Mucosa of descending colon (tissue), 3 donors: Measurements from ENCODE around the gene C6orf62. TPM values are rescaled to one million over a fixed set of nuclear protein-coding genes. Genes with fewer than 3 reads are reported as not detected.
"Not testable (repeated sequence)": the region's sequence is repeated elsewhere in the genome, so short reads cannot be mapped to it uniquely, and the experiment has no call there.

Experiments
- ATAC-seq: fragments of 200-7000 bp; cut with Tn5 transposase; one replicate; pipeline ENCODE4 v1.9.1; 2020; ENCODE audit warnings: mild to moderate bottlenecking, moderate library complexity
- DNase-seq, 3 donors: peaks; one replicate each; pipeline ENCODE4 v3.0.0-alpha.2; 2020
- H3K36me3 ChIP-seq: fragments of 200-600 bp; one replicate; pipeline ENCODE4 v1.8.0; 2021; ENCODE audit warnings: low read depth, mild to moderate bottlenecking
- H3K4me1 ChIP-seq: fragments of 200-600 bp; one replicate; pipeline ENCODE4 v1.8.0; 2021; ENCODE audit warnings: low read depth, mild to moderate bottlenecking
- H3K4me3 ChIP-seq: fragments of 200-600 bp; one replicate; pipeline ENCODE4 v1.8.0; 2021; ENCODE audit warnings: mild to moderate bottlenecking
- H3K9me3 ChIP-seq: fragments of 200-600 bp; one replicate; pipeline ENCODE4 v1.8.0; 2021; ENCODE audit warnings: mild to moderate bottlenecking
- CTCF ChIP-seq: fragments of 200-600 bp; IDR thresholded peaks from one replicate; pipeline ENCODE4 v1.8.0; 2022; ENCODE audit warnings: antibody characterized with exemption, mild to moderate bottlenecking
- intact Hi-C, 2 donors: fragments of 100-400 bp; cut with DNase I in 1 of 2; cut with micrococcal nuclease in 1 of 2; formaldehyde crosslinking; loops; one replicate each; pipeline versions ENCODE4 v1.11.0 to v1.11.1; 2022; cut with DNase I, micrococcal nuclease
- total RNA-seq, 3 donors: library from RNA; stranded (reverse); fragmentation: NEBNext Ultra II Directional in 2 of 3; extraction: Animal tissue kit (Norgen Biotek cat#: 25700) in 2 of 3; gene quantifications; one replicate each; pipeline versions ENCODE4 v1.2.1 to v1.2.4, GENCODE V29; 2021 to 2023
- donor health status: DM: no; HTN: no; CAD: no; lungs with moderate emphysema.
- donor health status: DM: no; HTN: no; CAD: no.
- donor health status: DM: no; HTN: yes; CAD: no.

The C6orf62 gene
- total RNA-seq, 3 donors from 2014 or later: 70.3 to 85.1 (median 85.1) TPM

- DNase-seq (peak in 2 of 3 donors; percentile 44 to 59), ATAC-seq (no peak)
- H3K4me1 ChIP-seq: peaks cover 43% of the 10 kb centered on the region
- intact Hi-C loops: loop anchor here in 1 of 2 donors (10.0 kb wide), 1 partner anchor 110 kb away; the partner anchor contains the start of gene GMNN
- H3K36me3 ChIP-seq: no peaks in the 10 kb centered on the region
- no peak for TF ChIP-seq CTCF
- no peaks in the 10 kb centered on the region for H3K9me3 ChIP-seq
- H3K4me3 ChIP-seq: peak overlapping the region; percentile 1
Observed at GRCh38 chr6:24664046-24664987, 54.6 kb downstream of the C6orf62 start.

- DNase-seq (peak in 1 of 3 donors; percentile 63), ATAC-seq (peak; percentile 13)
- Histone ChIP-seq H3K4me3 (no peak overlapping the region), H3K4me1 (peaks cover 46% of the 10 kb centered on the region), H3K36me3 (no peaks in the 10 kb centered on the region), H3K9me3 (no peaks in the 10 kb centered on the region)
- intact Hi-C loops: loop anchor here in 1 of 2 donors (10.0 kb wide), 1 partner anchor 112 kb away; the partner anchor contains the start of gene GMNN
- TF ChIP-seq CTCF: no peak
Observed at GRCh38 chr6:24663189-24663588, 55.8 kb downstream of the C6orf62 start.

- H3K4me3 ChIP-seq: no peak overlapping the region
- TF ChIP-seq CTCF: no peak
- intact Hi-C loops: loop anchor here in 1 of 2 donors (10.0 kb wide), 1 partner anchor 113 kb away; the partner anchor contains the start of gene GMNN
- no peaks in the 10 kb centered on the region for H3K9me3 ChIP-seq
- H3K4me1 ChIP-seq: peaks cover 40% of the 10 kb centered on the region
- H3K36me3 ChIP-seq: no peaks in the 10 kb centered on the region
- ATAC-seq (no peak), DNase-seq (peak in 1 of 3 donors; percentile 69)
Observed at GRCh38 chr6:24662236-24662635, 56.7 kb downstream of the C6orf62 start.

GRCh38 chr6:24661759-24662158 is 57.2 kb downstream of the C6orf62 start:
- not testable (repeated sequence) for H3K36me3 ChIP-seq, H3K9me3 ChIP-seq, H3K4me3 ChIP-seq, ATAC-seq
- DNase-seq: peak in 1 of 3 donors; percentile 41
- intact Hi-C loops: loop anchor here in 1 of 2 donors (10.0 kb wide), 1 partner anchor 113 kb away; the partner anchor contains the start of gene GMNN
- peaks cover 40% of the 10 kb centered on the region for H3K4me1 ChIP-seq

- no peaks in the 10 kb centered on the region for H3K9me3 ChIP-seq
- peaks cover 36% of the 10 kb centered on the region for H3K4me1 ChIP-seq
- DNase-seq (no peak), ATAC-seq (peak; percentile 10)
- no peak for TF ChIP-seq CTCF
- intact Hi-C loops: loop anchor here in 1 of 2 donors (10.0 kb wide), 1 partner anchor 115 kb away; the partner anchor contains the start of gene GMNN
- H3K36me3 ChIP-seq: no peaks in the 10 kb centered on the region
- H3K4me3 ChIP-seq: no peak overlapping the region
Observed at GRCh38 chr6:24660105-24660504, 58.8 kb downstream of the C6orf62 start.

- ATAC-seq: no peak
- intact Hi-C loops: no loop called here
- Histone ChIP-seq H3K4me1 (peaks cover 37% of the 10 kb centered on the region), H3K36me3 (no peaks in the 10 kb centered on the region), H3K9me3 (no peaks in the 10 kb centered on the region), H3K4me3 (no peak overlapping the region)
- no peak for TF ChIP-seq CTCF
- no peak for DNase-seq
Observed at GRCh38 chr6:24659561-24659960, 59.4 kb downstream of the C6orf62 start.
